Activated CD4-positive, alpha-beta T cell treated with anti-CD3 and anti-CD28 coated beads, Interleukin-2, amount 10 ng/mL, durations not matched to agents 24 days and 14 days (primary cell): ENCODE measurements around the gene BCKDHB. TPM values are rescaled to one million over a fixed set of nuclear protein-coding genes. Genes with fewer than 3 reads are reported as not detected.
"Not testable (repeated sequence)": the region's sequence is repeated elsewhere in the genome, so short reads cannot be mapped to it uniquely, and the experiment has no call there.

ENCODE experiments used
- DNase-seq: peaks from one replicate; pipeline ENCODE4 v3.0.0; 2022
- H3K27ac Mint-ChIP-seq: one replicate; pipeline ENCODE4 v1.8.0; 2022; ENCODE audit warnings: mild to moderate bottlenecking, mixed read lengths
- H3K27me3 Mint-ChIP-seq: one replicate; pipeline ENCODE4 v1.8.0; 2022; ENCODE audit warnings: mixed read lengths
- H3K36me3 Mint-ChIP-seq: one replicate; pipeline ENCODE4 v1.8.0; 2022; ENCODE audit warnings: low read depth, mild to moderate bottlenecking, mixed read lengths
- H3K4me1 Mint-ChIP-seq: one replicate; pipeline ENCODE4 v1.8.0; 2021; ENCODE audit warnings: mixed read lengths
- H3K4me3 Mint-ChIP-seq: one replicate; pipeline ENCODE4 v1.8.0; 2022; ENCODE audit warnings: mild to moderate bottlenecking, moderate library complexity, mixed read lengths
- H3K9me3 Mint-ChIP-seq: one replicate; pipeline ENCODE4 v1.8.0; 2021; ENCODE audit warnings: mixed read lengths
- intact Hi-C: fragments of 100-400 bp; cut with micrococcal nuclease; formaldehyde crosslinking; loops from one replicate; pipeline ENCODE4 v1.15.1; 2023
- total RNA-seq: library from RNA; stranded (reverse); gene quantifications from 2 replicates; pipeline ENCODE4 v1.2.3, GENCODE V29; 2022

The BCKDHB gene
- total RNA-seq, 1 donor from 2014 or later = 16.5 TPM

DNA sequence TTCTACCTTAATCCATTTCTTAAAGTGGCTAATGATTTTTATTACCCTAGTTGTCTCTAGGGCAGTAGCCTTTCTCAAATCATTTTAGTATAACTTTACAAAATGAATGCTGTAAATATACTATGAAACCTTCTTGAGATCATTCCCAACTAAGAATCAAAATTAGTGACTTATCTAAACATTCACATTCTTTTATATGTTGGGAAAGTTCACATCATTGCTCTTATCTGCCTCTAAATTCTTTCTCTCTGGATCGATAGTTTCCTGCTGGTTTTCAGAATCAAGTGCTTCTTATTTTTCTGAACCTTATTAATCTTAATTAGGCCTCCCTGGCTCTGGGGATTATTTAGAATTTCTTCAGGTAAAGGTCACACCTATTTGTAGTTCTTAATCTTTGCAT is 126.8 kb downstream of the BCKDHB start:
- Mint-ChIP-seq H3K36me3 (no peaks in the 10 kb centered on the region), H3K9me3 (no peaks in the 10 kb centered on the region), H3K27ac (no peak overlapping the region), H3K4me1 (no peaks in the 10 kb centered on the region), H3K27me3 (no peaks in the 10 kb centered on the region), H3K4me3 (no peak overlapping the region)
- DNase-seq = no peak
- intact Hi-C loops = no loop called here

DNA sequence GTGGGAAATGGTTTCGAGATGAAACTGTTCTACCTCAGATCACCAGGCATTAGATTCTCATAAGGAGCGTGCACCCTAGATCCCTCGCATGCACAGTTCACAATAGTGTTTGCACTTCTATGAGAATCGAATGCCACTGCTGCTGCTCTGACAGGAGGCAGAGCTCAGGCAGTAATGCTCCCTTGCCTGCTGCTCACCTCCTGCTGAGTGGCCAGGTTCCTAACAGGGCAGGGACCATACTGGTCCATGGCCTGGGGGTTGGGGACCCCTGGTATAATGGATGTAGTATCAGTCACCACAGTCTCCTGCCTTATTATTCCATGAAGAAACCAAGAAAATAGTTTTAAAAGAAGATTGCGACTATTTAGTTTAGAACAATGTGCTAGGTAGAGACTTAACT is 127.5 kb downstream of the BCKDHB start:
- H3K9me3 Mint-ChIP-seq = no peaks in the 10 kb centered on the region
- H3K27me3 Mint-ChIP-seq = no peaks in the 10 kb centered on the region
- H3K27ac Mint-ChIP-seq = no peak overlapping the region
- no peaks in the 10 kb centered on the region for H3K4me1 Mint-ChIP-seq
- intact Hi-C loops = no loop called here
- DNase-seq = no peak
- no peak overlapping the region for H3K4me3 Mint-ChIP-seq
- no peaks in the 10 kb centered on the region for H3K36me3 Mint-ChIP-seq

DNA sequence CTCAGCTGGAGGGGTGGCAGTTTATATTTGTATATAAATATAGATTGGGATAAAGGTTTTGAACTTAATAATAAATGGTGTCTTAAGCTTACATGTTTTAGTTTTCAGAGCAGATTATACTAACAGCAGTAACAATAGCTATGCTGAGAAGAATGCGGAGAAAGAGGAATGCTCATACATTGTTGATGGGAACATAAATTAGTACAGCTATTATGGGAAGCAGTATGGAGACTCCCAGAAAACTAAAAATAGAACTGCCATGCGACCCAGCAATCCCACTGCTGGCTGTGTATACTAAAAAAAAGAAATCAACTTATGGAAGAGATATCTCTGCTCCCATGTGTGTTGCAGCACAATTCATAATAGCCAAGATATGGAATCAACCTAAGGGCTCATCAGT is 127.9 kb downstream of the BCKDHB start:
- no peaks in the 10 kb centered on the region for H3K9me3 Mint-ChIP-seq
- no peak overlapping the region for H3K27ac Mint-ChIP-seq
- no peaks in the 10 kb centered on the region for H3K4me1 Mint-ChIP-seq
- intact Hi-C loops = no loop called here
- H3K4me3 Mint-ChIP-seq = no peak overlapping the region
- no peaks in the 10 kb centered on the region for H3K27me3 Mint-ChIP-seq
- DNase-seq = no peak
- no peaks in the 10 kb centered on the region for H3K36me3 Mint-ChIP-seq

DNA sequence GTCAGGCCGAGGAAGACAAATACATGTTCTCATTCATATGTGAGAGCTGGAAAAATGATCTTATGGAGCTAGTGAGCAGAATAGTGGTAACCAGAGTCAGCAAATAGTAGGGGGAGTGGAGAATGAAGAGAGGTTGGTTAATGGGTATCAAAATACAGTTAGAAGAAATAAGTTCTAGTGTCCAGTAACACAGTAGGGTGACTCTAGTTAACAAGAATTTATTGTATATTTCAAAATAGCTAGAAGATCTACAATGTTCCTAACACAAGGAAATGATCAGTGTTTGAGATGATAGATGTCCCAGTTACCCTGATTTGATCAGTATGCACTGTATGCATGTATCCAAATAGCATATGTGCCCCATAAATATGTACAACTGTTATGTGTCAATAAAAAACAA is 128.4 kb downstream of the BCKDHB start:
- Mint-ChIP-seq H3K27me3 (no peaks in the 10 kb centered on the region), H3K27ac (no peak overlapping the region), H3K4me3 (no peak overlapping the region), H3K36me3 (no peaks in the 10 kb centered on the region), H3K9me3 (no peaks in the 10 kb centered on the region), H3K4me1 (no peaks in the 10 kb centered on the region)
- intact Hi-C loops = no loop called here
- DNase-seq = no peak

DNA sequence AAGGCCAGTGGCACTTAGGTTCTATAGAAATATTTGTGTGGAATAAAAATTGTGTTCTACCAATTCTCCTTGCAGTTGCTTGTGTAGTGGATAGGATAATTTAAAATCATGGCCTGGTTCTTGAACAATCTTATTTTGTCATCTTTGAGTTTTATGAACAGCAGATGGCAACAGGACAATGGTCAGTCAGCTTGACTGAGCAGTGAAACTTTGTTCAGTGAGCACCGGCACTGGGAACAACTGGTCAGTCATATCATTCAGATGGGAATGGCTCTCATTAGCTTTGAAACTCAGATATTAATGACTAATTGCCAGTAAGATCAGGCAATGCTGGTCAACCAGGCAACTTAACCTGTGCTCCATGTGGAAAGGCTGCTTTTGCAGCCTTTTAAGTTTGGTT is 129.2 kb downstream of the BCKDHB start:
- H3K36me3 Mint-ChIP-seq = no peaks in the 10 kb centered on the region
- H3K4me3 Mint-ChIP-seq = no peak overlapping the region
- no peaks in the 10 kb centered on the region for H3K9me3 Mint-ChIP-seq
- no peak for DNase-seq
- H3K27ac Mint-ChIP-seq = no peak overlapping the region
- no peaks in the 10 kb centered on the region for H3K27me3 Mint-ChIP-seq
- intact Hi-C loops = no loop called here
- no peaks in the 10 kb centered on the region for H3K4me1 Mint-ChIP-seq

DNA sequence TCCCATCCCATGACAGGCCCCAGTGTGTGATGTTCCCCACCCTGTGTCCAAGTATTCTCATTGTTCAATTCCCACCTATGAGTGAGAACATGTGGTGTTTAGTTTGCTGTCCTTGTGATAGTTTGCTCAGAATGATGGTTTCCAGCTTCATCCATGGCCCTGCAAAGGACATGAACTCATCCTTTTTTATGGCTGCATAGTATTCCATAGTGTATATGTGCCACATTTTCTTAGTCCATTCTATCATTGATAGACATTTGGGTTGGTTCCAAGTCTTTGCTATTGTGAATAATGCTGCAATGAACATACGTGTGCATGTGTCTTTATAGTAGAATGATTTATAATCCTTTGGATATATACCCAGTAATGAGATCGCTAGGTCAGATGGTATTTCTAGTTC is 132.3 kb downstream of the BCKDHB start:
- H3K36me3 Mint-ChIP-seq, DNase-seq, H3K4me1 Mint-ChIP-seq, H3K4me3 Mint-ChIP-seq, H3K9me3 Mint-ChIP-seq, H3K27ac Mint-ChIP-seq, intact Hi-C loops, H3K27me3 Mint-ChIP-seq: not testable (repeated sequence)

DNA sequence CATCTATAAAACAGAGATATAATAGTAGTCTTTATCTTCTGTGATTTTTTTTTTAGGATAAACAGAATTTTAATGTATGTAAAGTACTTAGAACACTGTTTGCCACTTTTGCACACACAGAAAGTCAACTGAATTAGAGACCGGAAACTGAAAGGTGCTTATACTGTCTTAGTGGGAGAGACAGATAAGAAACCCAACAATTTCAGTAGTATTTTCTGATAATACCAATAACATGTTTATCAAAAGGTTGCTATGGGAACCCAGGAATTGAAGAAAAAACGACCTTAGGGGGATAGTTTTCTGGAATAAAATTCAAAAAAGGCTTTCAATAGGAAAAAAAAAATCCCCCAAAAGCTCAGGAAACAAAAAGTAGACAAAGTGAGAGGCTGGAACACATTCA is 138.6 kb downstream of the BCKDHB start:
- Mint-ChIP-seq H3K36me3 (no peaks in the 10 kb centered on the region), H3K4me3 (no peak overlapping the region), H3K4me1 (peaks cover 4% of the 10 kb centered on the region), H3K9me3 (no peaks in the 10 kb centered on the region), H3K27me3 (no peaks in the 10 kb centered on the region), H3K27ac (no peak overlapping the region)
- DNase-seq = no peak
- intact Hi-C loops = no loop called here

DNA sequence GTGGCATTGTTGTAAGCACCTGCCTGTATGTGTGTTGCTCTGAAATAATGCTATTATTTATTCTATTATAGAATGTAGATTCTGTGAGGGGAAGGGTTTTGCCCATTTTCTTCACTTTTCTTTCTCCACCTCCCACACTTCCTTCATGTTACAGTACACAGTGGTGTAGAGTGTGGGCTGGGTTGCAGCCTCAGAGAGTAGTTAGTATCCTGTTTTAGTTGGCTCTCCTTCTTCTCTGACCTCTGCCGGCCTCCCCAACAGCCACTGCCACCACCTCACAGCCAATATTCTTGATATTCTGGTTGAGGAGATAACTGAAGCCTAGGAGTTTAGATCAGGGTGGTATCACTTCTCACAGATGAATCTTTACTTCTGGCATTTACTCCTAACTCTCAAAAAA is 143.4 kb downstream of the BCKDHB start:
- H3K4me1 Mint-ChIP-seq = peaks cover 8% of the 10 kb centered on the region
- H3K9me3 Mint-ChIP-seq = peaks cover 3% of the 10 kb centered on the region
- H3K4me3 Mint-ChIP-seq = no peak overlapping the region
- H3K27me3 Mint-ChIP-seq = no peaks in the 10 kb centered on the region
- no peak overlapping the region for H3K27ac Mint-ChIP-seq
- H3K36me3 Mint-ChIP-seq = no peaks in the 10 kb centered on the region
- intact Hi-C loops = no loop called here
- no peak for DNase-seq

DNA sequence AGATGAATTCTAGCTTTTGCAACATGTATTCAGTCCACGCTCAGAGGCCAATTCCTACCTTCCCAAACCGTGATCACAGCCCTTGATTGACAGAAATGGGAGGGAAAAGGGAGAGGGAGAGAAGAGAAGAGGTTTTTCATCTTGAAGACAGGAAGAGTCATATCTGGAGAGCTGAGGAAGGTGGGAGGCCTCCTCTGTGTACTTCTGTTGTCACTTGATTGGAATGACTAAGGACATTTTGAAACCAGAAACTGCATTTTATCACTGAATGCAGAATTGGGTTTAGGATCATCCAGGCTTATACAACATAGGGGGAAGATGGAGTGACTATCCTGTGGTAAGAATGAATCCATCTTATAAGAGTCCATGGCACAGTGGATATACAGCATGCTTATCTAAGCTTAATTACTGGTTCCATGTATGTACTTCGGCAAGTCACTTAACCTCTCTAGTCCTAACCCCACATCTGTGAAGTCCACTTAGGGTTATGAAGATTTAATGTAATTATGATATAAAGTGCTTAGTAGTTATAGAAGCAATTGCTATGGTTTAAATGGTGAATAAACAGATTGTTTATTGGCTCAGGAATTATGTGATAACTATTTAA is 144.0 kb downstream of the BCKDHB start:
- Mint-ChIP-seq H3K4me3 (no peak overlapping the region), H3K36me3 (no peaks in the 10 kb centered on the region), H3K4me1 (peaks cover 8% of the 10 kb centered on the region), H3K9me3 (peaks cover 3% of the 10 kb centered on the region), H3K27ac (peak overlapping the region; percentile 7), H3K27me3 (no peaks in the 10 kb centered on the region)
- no peak for DNase-seq
- intact Hi-C loops = no loop called here

DNA sequence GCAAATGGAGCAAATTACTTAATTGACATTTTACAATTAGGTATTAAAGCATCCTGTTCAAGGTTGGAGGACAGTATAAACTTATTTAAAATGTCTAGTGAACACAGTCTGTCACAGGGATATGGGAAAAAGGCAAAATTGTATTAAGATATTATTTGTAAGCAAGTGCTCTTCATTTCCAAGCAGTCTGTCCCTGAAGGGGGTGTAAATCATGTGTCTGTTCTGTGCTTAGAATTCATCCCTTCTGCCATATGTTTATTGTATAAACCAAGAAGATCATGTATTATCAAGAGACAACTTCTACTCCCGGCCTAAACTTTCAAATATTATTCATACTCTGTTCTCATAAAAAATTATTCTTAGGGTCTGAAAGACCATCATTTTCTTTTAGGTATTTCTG is 144.8 kb downstream of the BCKDHB start:
- no peaks in the 10 kb centered on the region for H3K27me3 Mint-ChIP-seq
- intact Hi-C loops = no loop called here
- no peak overlapping the region for H3K27ac Mint-ChIP-seq
- no peak for DNase-seq
- peaks cover 3% of the 10 kb centered on the region for H3K9me3 Mint-ChIP-seq
- peaks cover 8% of the 10 kb centered on the region for H3K4me1 Mint-ChIP-seq
- H3K4me3 Mint-ChIP-seq = no peak overlapping the region
- H3K36me3 Mint-ChIP-seq = no peaks in the 10 kb centered on the region

DNA sequence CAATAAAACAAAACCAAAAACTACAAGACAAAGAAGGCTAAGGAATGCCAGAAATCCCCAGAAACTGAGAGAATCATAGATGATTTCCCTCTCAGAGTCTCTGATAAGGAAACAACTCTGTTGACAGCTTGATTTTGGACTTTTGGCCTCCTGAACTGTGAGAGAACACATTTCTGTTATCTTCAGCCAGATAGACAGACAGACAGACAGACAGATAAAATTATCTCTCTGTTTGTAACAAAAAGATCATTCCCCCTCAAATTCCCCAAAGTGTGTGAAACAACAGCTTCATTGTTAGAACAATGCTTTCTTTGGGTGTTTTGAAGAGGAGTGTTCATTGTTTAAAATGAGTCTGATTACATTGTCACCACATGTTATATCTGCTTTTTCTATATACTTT is 148.2 kb downstream of the BCKDHB start:
- Mint-ChIP-seq H3K9me3 (peaks cover 3% of the 10 kb centered on the region), H3K36me3 (no peaks in the 10 kb centered on the region), H3K27me3 (no peaks in the 10 kb centered on the region)

DNA sequence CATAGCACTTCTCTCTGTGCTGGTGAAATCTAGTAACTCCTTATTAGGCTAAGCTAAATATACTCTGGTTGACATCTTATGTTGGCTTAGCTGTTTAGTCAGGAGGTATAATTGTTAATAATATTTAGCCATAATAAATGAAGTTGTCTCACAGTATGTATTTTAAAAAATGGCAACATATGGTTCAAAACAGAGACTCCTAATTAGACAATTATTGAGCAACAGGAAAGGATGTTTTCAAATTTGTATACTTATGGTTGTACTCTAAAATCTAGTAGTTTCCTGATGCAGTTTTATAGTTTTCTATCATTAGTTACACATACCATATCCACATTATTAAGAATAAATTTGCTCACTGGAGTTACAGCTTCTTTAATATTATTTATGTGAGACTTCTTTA is 150.2 kb downstream of the BCKDHB start:
- no peak overlapping the region for H3K4me3 Mint-ChIP-seq
- peaks cover 6% of the 10 kb centered on the region for H3K9me3 Mint-ChIP-seq
- no peak overlapping the region for H3K27ac Mint-ChIP-seq
- no peaks in the 10 kb centered on the region for H3K27me3 Mint-ChIP-seq
- DNase-seq = no peak
- H3K36me3 Mint-ChIP-seq = no peaks in the 10 kb centered on the region
- no peaks in the 10 kb centered on the region for H3K4me1 Mint-ChIP-seq
- intact Hi-C loops = no loop called here

More for the DNA sequence above, 148.2 kb downstream of the BCKDHB start:
- intact Hi-C loops = no loop called here
- H3K4me3 Mint-ChIP-seq = no peak overlapping the region
- H3K4me1 Mint-ChIP-seq = peaks cover 8% of the 10 kb centered on the region
- H3K27ac Mint-ChIP-seq = no peak overlapping the region
- no peak for DNase-seq

DNA sequence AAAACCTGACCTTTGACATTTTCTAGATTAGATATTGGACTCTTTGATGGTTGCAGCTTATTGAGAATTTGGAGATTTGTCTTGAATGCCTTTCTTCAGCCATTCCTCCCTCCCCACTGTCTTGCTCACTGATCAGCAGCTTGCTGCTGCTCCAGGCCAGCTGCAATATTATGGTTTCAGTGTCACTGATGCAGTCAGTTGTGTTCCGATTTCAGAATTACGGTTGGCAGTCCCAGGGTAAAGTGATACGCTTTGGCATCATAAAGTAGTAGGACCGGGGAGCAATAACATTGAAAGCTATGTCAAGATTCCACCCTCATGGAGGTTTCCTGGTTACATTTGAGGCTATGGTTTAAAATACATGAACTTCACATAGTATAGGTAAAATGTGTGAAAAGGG is 152.6 kb downstream of the BCKDHB start:
- no peak overlapping the region for H3K27ac Mint-ChIP-seq
- intact Hi-C loops = no loop called here
- no peaks in the 10 kb centered on the region for H3K4me1 Mint-ChIP-seq
- H3K4me3 Mint-ChIP-seq = no peak overlapping the region
- DNase-seq = no peak
- H3K36me3 Mint-ChIP-seq = no peaks in the 10 kb centered on the region
- peaks cover 3% of the 10 kb centered on the region for H3K9me3 Mint-ChIP-seq
- H3K27me3 Mint-ChIP-seq = no peaks in the 10 kb centered on the region

DNA sequence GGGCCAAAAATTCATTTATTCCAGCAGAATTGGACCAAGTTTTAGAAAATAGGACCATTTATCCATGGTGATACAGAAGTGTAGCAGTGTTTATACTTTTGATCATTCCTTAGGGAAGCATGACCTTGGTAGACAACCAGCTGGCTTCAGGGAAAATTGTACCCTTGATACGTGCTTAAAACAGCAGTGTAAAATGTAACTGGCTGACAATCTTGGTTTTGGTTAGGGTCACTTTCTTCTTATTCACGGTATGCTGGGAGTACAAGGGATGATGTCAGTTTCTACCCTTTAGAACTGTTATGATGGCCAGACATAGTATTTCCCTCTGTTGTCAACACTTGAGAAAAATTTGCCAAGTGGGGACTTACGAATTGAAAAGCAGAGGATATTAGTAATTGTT is 157.1 kb downstream of the BCKDHB start:
- intact Hi-C loops = no loop called here
- Mint-ChIP-seq H3K36me3 (no peaks in the 10 kb centered on the region), H3K9me3 (peaks cover 3% of the 10 kb centered on the region), H3K27me3 (no peaks in the 10 kb centered on the region), H3K27ac (no peak overlapping the region), H3K4me1 (no peaks in the 10 kb centered on the region), H3K4me3 (no peak overlapping the region)
- no peak for DNase-seq

DNA sequence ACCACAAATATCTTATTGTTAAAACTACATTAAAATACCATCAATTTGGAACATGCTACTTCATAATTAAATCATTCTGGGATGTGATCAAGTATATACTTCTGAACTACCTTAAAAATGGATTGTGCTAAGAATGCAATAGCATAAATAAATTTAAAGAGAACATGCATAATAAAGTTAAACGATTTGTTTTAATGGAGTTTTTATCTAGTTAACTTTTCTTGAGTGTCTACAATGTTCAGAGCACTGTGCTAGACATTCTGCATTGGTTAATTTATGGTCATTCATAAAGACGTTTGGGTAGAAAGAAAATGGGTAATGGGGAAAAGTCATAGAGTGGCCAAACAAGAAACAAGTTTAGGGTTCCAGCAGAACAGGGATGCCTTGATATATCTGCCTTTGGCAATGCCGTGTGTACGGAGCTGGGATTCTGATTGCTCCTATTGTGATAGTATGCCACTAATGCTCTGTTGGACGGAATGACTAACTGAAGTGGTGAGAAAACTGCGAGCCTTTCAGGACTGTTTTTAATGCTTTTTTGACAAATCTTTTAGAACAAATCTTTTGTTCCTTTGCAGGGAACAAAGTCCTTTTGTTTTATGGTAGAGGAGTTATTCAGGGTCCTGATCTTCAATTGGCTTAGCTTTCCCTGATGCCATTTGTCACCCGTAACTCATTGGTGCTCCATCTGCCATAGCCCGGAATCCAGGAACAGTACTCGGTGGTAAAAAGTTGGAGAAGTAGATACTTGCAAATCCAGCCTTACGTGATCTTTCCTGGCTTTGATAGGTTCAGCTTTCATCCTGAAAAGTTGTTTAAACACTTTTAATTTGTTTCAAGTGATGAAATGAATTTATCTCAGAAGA is 162.6 kb downstream of the BCKDHB start:
- H3K4me3 Mint-ChIP-seq = no peak overlapping the region
- H3K4me1 Mint-ChIP-seq = no peaks in the 10 kb centered on the region
- H3K9me3 Mint-ChIP-seq = no peaks in the 10 kb centered on the region
- intact Hi-C loops = no loop called here
- no peaks in the 10 kb centered on the region for H3K27me3 Mint-ChIP-seq
- no peaks in the 10 kb centered on the region for H3K36me3 Mint-ChIP-seq
- H3K27ac Mint-ChIP-seq = no peak overlapping the region
- no peak for DNase-seq
